ENCODE measurements around the gene USP17L17.
"Not testable (repeated sequence)": the region's sequence is repeated elsewhere in the genome, so short reads cannot be mapped to it uniquely, and the experiment has no call there.

Gene USP17L17

GRCh38 chr4:9243579-9243978 is at the start of gene USP17L17:
Gene USP17L17 (plus strand): TSS chr4:9243879. CDS start chr4:9243879, 0 bp downstream.
- DNase-seq, result not testable (repeated sequence)

- not testable (repeated sequence) for DNase-seq
Observed at GRCh38 chr4:9210357-9210756, 33.3 kb upstream of the USP17L17 start, which contains the start of gene USP17L10. Gene USP17L10 (plus strand): TSS chr4:9210657. CDS start chr4:9210657, 0 bp downstream.

DNA sequence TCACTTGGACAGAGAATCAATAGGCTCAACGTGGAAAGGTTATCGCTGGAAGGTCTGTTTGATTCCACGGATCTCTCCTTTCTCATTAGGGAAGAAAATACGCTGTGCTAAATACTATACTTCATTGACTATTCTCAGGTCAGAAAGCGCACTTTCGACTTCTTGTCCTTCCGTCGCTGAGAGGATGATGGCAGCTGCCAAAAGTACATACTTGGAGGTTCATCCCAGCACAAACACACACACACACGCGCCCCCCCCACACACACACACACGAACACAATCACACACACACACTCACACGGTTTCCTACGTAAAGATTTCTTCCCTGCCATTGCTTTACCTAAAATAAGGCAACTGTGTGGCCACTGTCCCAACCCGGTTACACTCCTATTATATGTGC is 29.0 kb upstream of the USP17L17 start:
- DNase-seq, result not testable (repeated sequence)

- not testable (repeated sequence) for DNase-seq
Observed at GRCh38 chr4:9215105-9215504, 28.6 kb upstream of the USP17L17 start, which contains the start of gene USP17L11. Gene USP17L11 (plus strand): TSS chr4:9215405. CDS start chr4:9215405, 0 bp downstream.

DNA sequence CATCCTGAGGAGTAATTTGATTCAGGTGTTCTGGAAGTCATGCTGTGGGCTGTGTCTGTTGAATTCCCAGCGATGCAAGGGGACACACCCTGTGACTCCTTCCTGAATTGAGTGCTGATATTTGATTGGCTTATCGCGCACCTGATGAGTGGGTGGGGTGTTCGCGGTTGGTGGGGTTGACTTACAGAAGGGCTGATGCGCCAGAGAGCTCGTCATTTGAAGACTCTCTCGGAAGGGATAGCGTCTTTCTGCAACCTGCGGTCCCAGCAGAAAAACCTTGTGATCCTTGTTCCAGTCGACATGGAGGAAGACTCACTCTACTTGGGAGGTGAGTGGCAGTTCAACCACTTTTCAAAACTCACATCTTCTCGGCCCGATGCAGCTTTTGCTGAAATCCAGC is 23.8 kb upstream of the USP17L17 start, which contains the start of gene USP17L12:
USP17L12 (plus strand) TSS at position 301 of the 400 bp plus-strand sequence; CDS start at position 301, 0 bp downstream.
- DNase-seq, result not testable (repeated sequence)

DNA sequence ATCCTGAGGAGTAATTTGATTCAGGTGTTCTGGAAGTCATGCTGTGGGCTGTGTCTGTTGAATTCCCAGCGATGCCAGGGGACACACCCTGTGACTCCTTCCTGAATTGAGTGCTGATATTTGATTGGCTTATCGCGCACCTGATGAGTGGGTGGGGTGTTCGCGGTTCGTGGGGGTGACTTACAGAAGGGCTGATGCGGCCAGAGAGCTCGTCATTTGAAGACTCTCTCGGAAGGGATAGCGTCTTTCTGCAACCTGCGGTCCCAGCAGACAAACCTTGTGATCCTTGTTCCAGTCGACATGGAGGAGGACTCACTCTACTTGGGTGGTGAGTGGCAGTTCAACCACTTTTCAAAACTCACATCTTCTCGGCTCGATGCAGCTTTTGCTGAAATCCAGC is 19.1 kb upstream of the USP17L17 start, which contains the start of gene USP17L13:
USP17L13 (plus strand) TSS at position 301 of the 400 bp plus-strand sequence; CDS start at position 301, 0 bp downstream.
- not testable (repeated sequence) for DNase-seq

DNA sequence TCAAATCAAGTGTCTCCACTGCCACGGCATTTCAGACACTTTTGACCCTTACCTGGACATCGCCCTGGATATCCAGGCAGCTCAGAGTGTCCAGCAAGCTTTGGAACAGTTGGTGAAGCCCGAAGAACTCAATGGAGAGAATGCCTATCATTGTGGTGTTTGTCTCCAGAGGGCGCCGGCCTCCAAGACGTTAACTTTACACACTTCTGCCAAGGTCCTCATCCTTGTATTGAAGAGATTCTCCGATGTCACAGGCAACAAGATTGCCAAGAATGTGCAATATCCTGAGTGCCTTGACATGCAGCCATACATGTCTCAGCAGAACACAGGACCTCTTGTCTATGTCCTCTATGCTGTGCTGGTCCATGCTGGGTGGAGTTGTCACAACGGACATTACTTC is 13.4 kb upstream of the USP17L17 start:
- DNase-seq, result not testable (repeated sequence)

DNA sequence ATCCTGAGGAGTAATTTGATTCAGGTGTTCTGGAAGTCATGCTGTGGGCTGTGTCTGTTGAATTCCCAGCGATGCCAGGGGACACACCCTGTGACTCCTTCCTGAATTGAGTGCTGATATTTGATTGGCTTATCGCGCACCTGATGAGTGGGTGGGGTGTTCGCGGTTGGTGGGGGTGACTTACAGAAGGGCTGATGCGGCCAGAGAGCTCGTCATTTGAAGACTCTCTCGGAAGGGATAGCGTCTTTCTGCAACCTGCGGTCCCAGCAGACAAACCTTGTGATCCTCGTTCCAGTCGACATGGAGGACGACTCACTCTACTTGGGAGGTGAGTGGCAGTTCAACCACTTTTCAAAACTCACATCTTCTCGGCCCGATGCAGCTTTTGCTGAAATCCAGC is 9.6 kb upstream of the USP17L17 start, which contains the start of gene USP17L15:
USP17L15 (plus strand) TSS at position 301 of the 400 bp plus-strand sequence; CDS start at position 301, 0 bp downstream.
- not testable (repeated sequence) for DNase-seq

- DNase-seq, result not testable (repeated sequence)
Observed at GRCh38 chr4:9238461-9238860, 5.2 kb upstream of the USP17L17 start.

DNA sequence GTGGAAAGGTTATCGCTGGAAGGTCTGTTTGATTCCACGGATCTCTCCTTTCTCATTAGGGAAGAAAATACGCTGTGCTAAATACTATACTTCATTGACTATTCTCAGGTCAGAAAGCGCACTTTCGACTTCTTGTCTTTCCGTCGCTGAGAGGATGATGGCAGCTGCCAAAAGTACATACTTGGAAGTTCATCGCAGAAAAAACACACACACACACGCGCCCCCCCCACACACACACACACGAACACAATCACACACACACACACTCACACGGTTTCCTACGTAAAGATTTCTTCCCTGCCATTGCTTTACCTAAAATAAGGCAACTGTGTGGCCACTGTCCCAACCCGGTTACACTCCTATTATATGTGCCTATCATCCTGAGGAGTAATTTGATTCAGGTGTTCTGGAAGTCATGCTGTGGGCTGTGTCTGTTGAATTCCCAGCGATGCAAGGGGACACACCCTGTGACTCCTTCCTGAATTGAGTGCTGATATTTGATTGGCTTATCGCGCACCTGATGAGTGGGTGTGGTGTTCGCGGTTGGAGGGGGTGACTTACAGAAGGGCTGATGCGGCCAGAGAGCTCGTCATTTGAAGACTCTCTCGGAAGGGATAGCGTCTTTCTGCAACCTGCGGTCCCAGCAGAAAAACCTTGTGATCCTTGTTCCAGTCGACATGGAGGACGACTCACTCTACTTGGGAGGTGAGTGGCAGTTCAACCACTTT is 4.4 kb downstream of the USP17L17 start, which contains the start of gene USP17L18:
USP17L18 (plus strand) TSS at position 678 of the 728 bp plus-strand sequence; CDS start at position 678, 0 bp downstream.
- not testable (repeated sequence) for DNase-seq

- DNase-seq, result not testable (repeated sequence)
Observed at GRCh38 chr4:9253078-9253477, 9.4 kb downstream of the USP17L17 start, which contains the start of gene USP17L19. Gene USP17L19 (plus strand): TSS chr4:9253378. CDS start chr4:9253378, 0 bp downstream.

- not testable (repeated sequence) for DNase-seq
Observed at GRCh38 chr4:9257824-9258223, 14.1 kb downstream of the USP17L17 start, which contains the start of gene USP17L20. Gene USP17L20 (plus strand): TSS chr4:9258124. CDS start chr4:9258124, 0 bp downstream.

GRCh38 chr4:9262572-9262971 is 18.9 kb downstream of the USP17L17 start, which contains the start of gene USP17L21:
Gene USP17L21 (plus strand): TSS chr4:9262872. CDS start chr4:9262872, 0 bp downstream.
- DNase-seq, result not testable (repeated sequence)

GRCh38 chr4:9267319-9267718 is 23.6 kb downstream of the USP17L17 start, which contains the start of gene USP17L22:
Gene USP17L22 (plus strand): TSS chr4:9267619. CDS start chr4:9267619, 0 bp downstream.
- DNase-seq, result not testable (repeated sequence)

- not testable (repeated sequence) for DNase-seq
Observed at GRCh38 chr4:9271719-9272118, 28.0 kb downstream of the USP17L17 start.
